Epithelial cell of proximal tubule (primary cell): ENCODE data around the gene SYT8. TPM values are rescaled to one million over a fixed set of nuclear protein-coding genes. Genes with fewer than 3 reads are reported as not detected.

Experiments used
- DNase-seq: peaks from one replicate; pipeline ENCODE4 v3.0.0-alpha.2; 2011; ENCODE audit warnings: low read depth
- H3K4me3 ChIP-seq: 2 replicates; pipeline ENCODE4 v1.5.1; 2011; ENCODE audit warnings: low read depth, mild to moderate bottlenecking, low read length
- CTCF ChIP-seq: conservative IDR thresholded peaks from 2 replicates; pipeline ENCODE4 v1.5.1; 2012; ENCODE audit warnings: low read depth, mild to moderate bottlenecking, low read length
- total RNA-seq: library from RNA; depleted of rRNA; stranded (reverse); fragments of >200 nt; gene quantifications from 2 replicates; pipeline ENCODE4 v1.2.3, GENCODE V29; 2015

The SYT8 gene
- total RNA-seq, 1 donor from 2014 or later = 0.81 TPM

DNA sequence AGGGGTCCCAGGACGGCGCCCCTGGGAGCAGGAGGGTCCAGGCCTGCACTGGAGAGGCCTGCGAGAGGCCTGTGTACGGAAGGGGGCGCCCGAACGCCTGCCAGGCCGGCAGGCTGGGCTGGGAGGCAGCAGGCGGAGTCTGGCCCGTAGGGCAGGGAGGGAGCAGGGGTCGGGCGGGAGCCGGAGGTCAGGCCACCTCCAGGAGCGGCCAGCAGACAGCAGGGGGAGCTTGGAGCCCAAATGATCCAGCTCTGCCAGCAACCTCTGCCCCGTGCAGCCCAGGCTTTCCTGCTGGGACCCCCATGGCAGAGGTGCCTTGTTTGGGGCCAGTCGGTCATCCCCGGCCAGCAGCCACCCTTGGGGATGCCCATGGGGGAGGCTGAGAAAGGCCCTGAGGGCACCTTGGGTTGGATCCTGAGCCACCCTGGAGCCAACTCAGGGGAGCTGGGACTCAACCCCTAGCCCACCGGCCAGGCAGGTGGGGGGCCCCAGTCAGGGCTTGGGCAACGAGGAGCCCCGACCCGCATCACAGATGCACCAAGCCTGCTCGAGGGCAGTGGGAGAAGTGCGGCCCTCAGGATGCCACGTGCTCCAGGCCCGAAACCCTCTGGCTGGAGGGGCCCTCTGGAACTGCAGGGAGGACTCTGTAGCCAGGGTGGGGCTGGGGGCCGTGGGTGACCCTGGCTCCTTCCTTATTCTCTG is 9.6 kb upstream of the SYT8 start:
- DNase-seq = no peak
- H3K4me3 ChIP-seq = no peak overlapping the region
- TF ChIP-seq CTCF = peak; percentile 52

DNA sequence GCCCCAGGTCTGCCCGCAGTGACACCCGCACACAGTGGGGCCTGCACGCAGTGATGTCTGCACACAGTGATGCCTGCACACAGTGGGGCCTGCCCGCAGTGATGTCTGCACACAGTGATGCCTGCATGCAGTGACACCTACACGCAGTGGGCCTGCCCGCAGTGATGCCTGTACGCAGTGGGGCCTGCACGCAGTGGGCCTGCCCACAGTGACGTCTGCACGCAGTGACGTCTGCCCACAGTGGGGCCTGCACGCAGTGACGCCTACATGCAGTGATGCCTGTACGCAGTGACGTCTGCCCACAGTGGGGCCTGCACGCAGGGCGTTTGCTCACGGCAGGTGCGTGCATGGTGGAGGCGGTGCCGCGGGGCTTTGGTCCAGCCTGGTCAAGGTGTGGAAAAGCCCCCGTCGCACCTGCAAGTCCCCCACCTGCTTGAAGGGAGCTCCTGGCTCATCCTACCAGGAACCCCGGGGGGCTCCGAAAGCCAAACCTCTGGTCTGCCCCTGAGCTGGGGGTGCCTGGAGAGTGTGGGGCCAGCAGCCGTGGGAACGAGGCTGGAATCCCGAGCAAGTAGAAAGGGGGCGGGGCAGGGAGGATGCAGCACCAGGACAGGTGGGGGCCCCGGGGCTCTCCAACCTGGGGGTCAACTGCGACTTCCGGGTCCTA is 8.9 kb upstream of the SYT8 start:
- DNase-seq = no peak
- TF ChIP-seq CTCF = no peak

GRCh38 chr11:1826552-1827094 is 8.2 kb upstream of the SYT8 start:
- no peak for DNase-seq
- peak; percentile 30 for TF ChIP-seq CTCF
- no peak overlapping the region for H3K4me3 ChIP-seq

More for the DNA sequence above, 8.9 kb upstream of the SYT8 start:
- H3K4me3 ChIP-seq = no peak overlapping the region

DNA sequence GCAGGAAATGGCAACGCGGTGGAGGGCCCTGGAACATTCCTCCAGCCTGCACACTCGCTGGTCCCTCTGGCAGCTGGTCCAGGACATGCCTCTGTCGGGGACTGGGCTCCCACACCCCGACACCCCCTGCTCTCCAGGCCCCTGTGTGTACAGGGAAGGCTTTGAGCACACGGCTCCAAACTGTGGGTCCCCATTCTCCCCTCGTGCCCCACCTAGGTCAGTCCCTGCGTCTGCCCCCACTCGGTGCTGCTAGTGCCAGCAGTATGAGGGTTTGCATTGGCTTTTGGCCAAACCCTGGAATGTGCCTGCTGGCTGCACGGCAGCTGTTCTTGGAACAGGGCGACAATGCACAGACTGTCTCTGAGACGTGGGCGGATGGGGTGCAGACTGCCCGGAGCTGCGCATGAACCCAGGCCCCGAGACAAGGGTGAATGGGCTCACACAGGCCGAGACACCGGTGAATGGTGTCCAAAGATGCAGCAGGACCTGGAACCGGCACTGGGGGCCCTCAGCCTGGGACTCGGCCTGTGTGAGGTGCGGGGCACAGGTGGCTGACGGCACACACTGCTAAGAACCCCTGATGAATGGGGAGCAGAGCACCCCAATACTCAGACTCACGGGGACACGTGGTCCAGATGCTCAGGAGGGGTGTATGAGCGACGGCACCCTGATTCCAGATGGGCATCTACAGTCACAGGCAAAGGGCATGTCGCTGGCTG is 7.5 kb upstream of the SYT8 start:
- no peak overlapping the region for H3K4me3 ChIP-seq
- peak; percentile 14 for TF ChIP-seq CTCF
- peak; percentile 15 for DNase-seq

DNA sequence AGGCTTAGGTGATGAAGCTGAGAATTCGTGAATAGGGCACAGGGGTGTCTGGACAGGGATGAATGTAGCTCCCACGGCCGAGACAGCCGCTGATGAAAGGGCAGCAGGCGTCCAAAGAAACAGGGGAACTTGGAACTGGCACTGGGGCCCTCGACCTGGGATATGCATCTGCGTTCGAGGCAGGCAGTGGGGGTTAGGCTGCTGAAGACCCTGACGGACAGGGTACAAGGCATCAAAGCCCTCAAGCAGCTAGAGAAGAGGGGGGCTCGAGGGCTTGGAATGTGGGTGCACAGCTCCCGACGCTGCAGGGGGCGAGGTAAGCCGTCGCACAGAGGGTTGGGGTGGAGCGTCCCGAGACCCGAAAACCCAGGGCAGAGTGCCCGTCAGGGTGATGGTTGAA is 6.9 kb upstream of the SYT8 start:
- H3K4me3 ChIP-seq = no peak overlapping the region
- DNase-seq = no peak
- no peak for TF ChIP-seq CTCF

- no peak for DNase-seq
- TF ChIP-seq CTCF = no peak
- no peak overlapping the region for H3K4me3 ChIP-seq
These were observed 6.2 kb upstream of the SYT8 start for GRCh38 chr11:1828542-1828941.
